Osteoblast (primary cell): ENCODE results near the gene ENDOU. TPM values are rescaled to one million over a fixed set of nuclear protein-coding genes. Genes with fewer than 3 reads are reported as not detected.
A peak's percentile ranks its signal among the peaks of the same experiment; 100 is the strongest.

Experiments used
- DNase-seq: peaks from one replicate; pipeline ENCODE4 v3.0.0; 2011; ENCODE audit warnings: low spot score, mixed read lengths; ENCODE audit not compliant: insufficient read length; ENCODE audit errors: missing footprints
- H2AFZ ChIP-seq: 2 replicates; pipeline ENCODE4 v1.6.0; 2011; ENCODE audit warnings: mild to moderate bottlenecking, low read length
- H3K27ac ChIP-seq: 2 replicates; pipeline ENCODE4 v1.5.1; 2011; ENCODE audit warnings: mild to moderate bottlenecking, low read depth, low read length, moderate library complexity
- H3K27me3 ChIP-seq: 2 replicates; pipeline ENCODE4 v1.6.0; 2012; ENCODE audit warnings: mild to moderate bottlenecking, control low read depth, inconsistent platforms, low read length, moderate library complexity; ENCODE audit not compliant: insufficient read depth
- H3K36me3 ChIP-seq: 2 replicates; pipeline ENCODE4 v1.5.1; 2011; ENCODE audit warnings: mild to moderate bottlenecking, low read length, control low read depth, moderate library complexity; ENCODE audit not compliant: insufficient read depth
- H3K4me1 ChIP-seq: 2 replicates; pipeline ENCODE4 v1.5.1; 2011; ENCODE audit warnings: mild to moderate bottlenecking, low read length, control low read depth, moderate library complexity; ENCODE audit not compliant: insufficient read depth
- H3K4me2 ChIP-seq: 2 replicates; pipeline ENCODE4 v1.6.0; 2011; ENCODE audit warnings: mild to moderate bottlenecking, low read length; ENCODE audit not compliant: insufficient read depth
- H3K4me3 ChIP-seq: fragments of 200-600 bp; sonication (generic); 3 replicates; pipeline ENCODE4 v1.5.1; 2012; ENCODE audit warnings: mild to moderate bottlenecking, low read length, inconsistent platforms; ENCODE audit not compliant: insufficient read depth
- H3K79me2 ChIP-seq: 2 replicates; pipeline ENCODE4 v1.6.0; 2012; ENCODE audit warnings: mild to moderate bottlenecking, low read length, control low read depth, inconsistent platforms; ENCODE audit not compliant: insufficient read depth
- H3K9me3 ChIP-seq: 2 replicates; pipeline ENCODE4 v1.5.1; 2011; ENCODE audit warnings: low read depth, low read length, control low read depth
- H4K20me1 ChIP-seq: 2 replicates; pipeline ENCODE4 v1.6.0; 2012; ENCODE audit warnings: mild to moderate bottlenecking, low read length, control low read depth; ENCODE audit not compliant: insufficient read depth
- CTCF ChIP-seq: IDR thresholded peaks from 2 replicates; pipeline ENCODE4 v1.5.1; 2011; ENCODE audit warnings: mild to moderate bottlenecking, low read depth, low read length, moderate library complexity; ENCODE audit errors: extremely low read depth
- total RNA-seq: library from RNA; depleted of rRNA; stranded (reverse); fragments of >200 nt; gene quantifications from 2 replicates; pipeline ENCODE4 v1.2.3, GENCODE V29; 2012

Gene ENDOU
- total RNA-seq, 1 donor = not detected

GRCh38 chr12:47772738-47773061 is 47.4 kb upstream of the ENDOU start:
- no peaks in the 10 kb centered on the region for H3K9me3 ChIP-seq
- no peaks in the 10 kb centered on the region for H3K36me3 ChIP-seq
- peak overlapping the region; percentile 77 for H3K4me2 ChIP-seq
- H3K27me3 ChIP-seq = no peaks in the 10 kb centered on the region
- peaks cover 14% of the 10 kb centered on the region for H3K79me2 ChIP-seq
- TF ChIP-seq CTCF = no peak
- peaks cover 49% of the 10 kb centered on the region for H3K4me1 ChIP-seq
- no peak for DNase-seq
- no peaks in the 10 kb centered on the region for H4K20me1 ChIP-seq
- peak overlapping the region; percentile 23 for H2AFZ ChIP-seq
- H3K27ac ChIP-seq = no peak overlapping the region
- H3K4me3 ChIP-seq = peak overlapping the region; percentile 80

GRCh38 chr12:47772094-47772660 is 46.9 kb upstream of the ENDOU start:
- H2AFZ ChIP-seq = no peak overlapping the region
- peaks cover 50% of the 10 kb centered on the region for H3K4me1 ChIP-seq
- H4K20me1 ChIP-seq = no peaks in the 10 kb centered on the region
- H3K9me3 ChIP-seq = no peaks in the 10 kb centered on the region
- DNase-seq = peak; percentile 59
- no peak overlapping the region for H3K4me3 ChIP-seq
- no peaks in the 10 kb centered on the region for H3K36me3 ChIP-seq
- no peaks in the 10 kb centered on the region for H3K27me3 ChIP-seq
- no peak for TF ChIP-seq CTCF
- H3K79me2 ChIP-seq = peaks cover 14% of the 10 kb centered on the region
- peak overlapping the region; percentile 77 for H3K4me2 ChIP-seq
- H3K27ac ChIP-seq = no peak overlapping the region

- H2AFZ ChIP-seq = no peak overlapping the region
- no peak for DNase-seq
- no peak overlapping the region for H3K27ac ChIP-seq
- H4K20me1 ChIP-seq = no peaks in the 10 kb centered on the region
- H3K4me1 ChIP-seq = peaks cover 41% of the 10 kb centered on the region
- no peaks in the 10 kb centered on the region for H3K36me3 ChIP-seq
- H3K4me3 ChIP-seq = no peak overlapping the region
- no peak for TF ChIP-seq CTCF
- peaks cover 14% of the 10 kb centered on the region for H3K79me2 ChIP-seq
- H3K9me3 ChIP-seq = no peaks in the 10 kb centered on the region
- no peaks in the 10 kb centered on the region for H3K27me3 ChIP-seq
- H3K4me2 ChIP-seq = no peak overlapping the region
Observed at GRCh38 chr12:47771304-47771703, 46.0 kb upstream of the ENDOU start.

GRCh38 chr12:47770086-47770726 is 44.9 kb upstream of the ENDOU start:
- Histone ChIP-seq H3K27ac (no peak overlapping the region), H2AFZ (no peak overlapping the region), H3K79me2 (peaks cover 10% of the 10 kb centered on the region), H3K9me3 (no peaks in the 10 kb centered on the region), H4K20me1 (no peaks in the 10 kb centered on the region), H3K27me3 (no peaks in the 10 kb centered on the region), H3K4me3 (no peak overlapping the region), H3K4me2 (no peak overlapping the region), H3K36me3 (no peaks in the 10 kb centered on the region), H3K4me1 (peaks cover 30% of the 10 kb centered on the region)
- DNase-seq = peak; percentile 91
- TF ChIP-seq CTCF = no peak
